ENCODE results near the gene BARX2. TPM values are rescaled to one million over a fixed set of nuclear protein-coding genes. Genes with fewer than 3 reads are reported as not detected.

Gene BARX2
- total RNA-seq, 3 donors from 2014 or later = 0.11 to 0.87 (median 0.28) TPM

DNA sequence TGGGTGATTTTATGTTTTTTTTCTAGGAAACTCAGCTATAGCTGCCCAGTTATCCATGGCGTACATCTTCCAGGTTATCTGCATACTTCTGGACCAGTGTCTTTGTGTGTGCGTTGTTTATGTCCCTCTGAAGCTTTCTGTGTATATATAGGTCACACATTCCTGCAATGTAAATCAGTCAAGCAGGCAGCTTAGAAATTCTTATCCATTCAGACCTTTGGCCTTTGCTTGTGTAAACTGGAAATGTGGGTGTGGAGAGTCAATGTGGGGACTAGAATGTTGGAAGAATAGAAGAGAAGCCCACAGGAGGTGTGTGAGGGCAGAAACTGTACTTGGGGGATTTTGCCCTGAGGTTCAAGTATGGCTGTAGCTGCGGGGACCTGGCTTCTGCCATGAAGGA, 51.7 kb downstream of the BARX2 start:
- Mint-ChIP-seq H3K4me1 (ENCODE audit: low read depth) (no peaks in the 10 kb centered on the region), H3K36me3 (ENCODE audit: insufficient read depth) (no peaks in the 10 kb centered on the region), H3K27me3 (ENCODE audit: low read depth) (peaks cover 8% of the 10 kb centered on the region), H3K9me3 (peaks cover 5% of the 10 kb centered on the region), H3K4me3 (no peak overlapping the region)
- no peak for ATAC-seq
- no peak for DNase-seq

DNA sequence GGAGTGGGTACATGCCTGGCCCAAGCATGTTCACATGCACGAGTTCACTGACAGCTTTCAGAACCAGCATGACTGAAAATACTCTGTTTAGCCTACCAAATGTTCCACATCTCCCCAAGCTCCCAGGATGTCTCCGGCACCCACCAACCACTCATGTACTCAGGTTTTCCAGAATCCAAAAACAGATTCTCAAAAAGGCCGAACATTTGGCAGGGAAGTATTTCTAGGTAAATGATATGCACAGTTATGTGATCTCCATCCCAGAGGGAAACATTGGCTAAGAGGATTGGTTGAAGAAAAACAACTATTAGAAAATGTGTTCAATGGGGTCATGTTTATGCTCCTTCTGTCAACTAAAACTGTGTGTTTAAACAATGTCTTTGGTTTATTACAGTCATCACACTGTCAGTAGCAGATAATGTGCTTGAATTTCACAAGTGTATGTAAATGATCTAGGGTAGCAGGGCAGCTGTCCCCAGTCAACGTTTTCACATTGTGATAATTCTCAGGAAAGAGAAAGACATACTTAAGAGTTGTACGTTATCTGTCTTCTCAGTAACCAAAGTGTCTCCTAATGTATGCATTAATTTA, 52.3 kb downstream of the BARX2 start:
- DNase-seq (no peak), ATAC-seq (no peak)
- no peaks in the 10 kb centered on the region for H3K4me1 Mint-ChIP-seq (ENCODE audit: low read depth)
- H3K4me3 Mint-ChIP-seq = no peak overlapping the region
- H3K36me3 Mint-ChIP-seq (ENCODE audit: insufficient read depth) = no peaks in the 10 kb centered on the region
- peaks cover 10% of the 10 kb centered on the region for H3K27me3 Mint-ChIP-seq (ENCODE audit: low read depth)
- peaks cover 5% of the 10 kb centered on the region for H3K9me3 Mint-ChIP-seq

DNA sequence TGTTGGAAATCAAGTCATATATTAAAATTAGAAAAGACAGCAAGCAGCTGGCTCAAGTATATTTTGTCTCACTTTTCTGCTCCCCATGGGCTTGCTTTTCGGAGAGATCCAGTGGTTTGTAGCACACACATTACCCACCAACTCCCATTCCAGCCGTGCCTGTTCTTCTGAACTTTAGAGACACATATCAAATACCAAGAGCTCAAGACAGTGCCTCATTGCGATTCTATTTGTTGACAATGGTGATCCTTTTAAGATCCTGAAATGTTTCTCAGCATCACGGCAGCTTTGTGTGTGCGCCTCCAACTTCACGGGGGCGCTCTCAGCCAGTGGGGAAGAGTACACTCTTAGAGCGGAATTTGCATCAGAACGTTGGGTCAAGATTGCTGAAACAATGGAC, 52.9 kb downstream of the BARX2 start:
- DNase-seq = no peak
- Mint-ChIP-seq H3K4me1 (ENCODE audit: low read depth) (no peaks in the 10 kb centered on the region), H3K9me3 (peaks cover 5% of the 10 kb centered on the region), H3K27me3 (ENCODE audit: low read depth) (peaks cover 13% of the 10 kb centered on the region), H3K36me3 (ENCODE audit: insufficient read depth) (no peaks in the 10 kb centered on the region), H3K4me3 (no peak overlapping the region)
- no peak for ATAC-seq

DNA sequence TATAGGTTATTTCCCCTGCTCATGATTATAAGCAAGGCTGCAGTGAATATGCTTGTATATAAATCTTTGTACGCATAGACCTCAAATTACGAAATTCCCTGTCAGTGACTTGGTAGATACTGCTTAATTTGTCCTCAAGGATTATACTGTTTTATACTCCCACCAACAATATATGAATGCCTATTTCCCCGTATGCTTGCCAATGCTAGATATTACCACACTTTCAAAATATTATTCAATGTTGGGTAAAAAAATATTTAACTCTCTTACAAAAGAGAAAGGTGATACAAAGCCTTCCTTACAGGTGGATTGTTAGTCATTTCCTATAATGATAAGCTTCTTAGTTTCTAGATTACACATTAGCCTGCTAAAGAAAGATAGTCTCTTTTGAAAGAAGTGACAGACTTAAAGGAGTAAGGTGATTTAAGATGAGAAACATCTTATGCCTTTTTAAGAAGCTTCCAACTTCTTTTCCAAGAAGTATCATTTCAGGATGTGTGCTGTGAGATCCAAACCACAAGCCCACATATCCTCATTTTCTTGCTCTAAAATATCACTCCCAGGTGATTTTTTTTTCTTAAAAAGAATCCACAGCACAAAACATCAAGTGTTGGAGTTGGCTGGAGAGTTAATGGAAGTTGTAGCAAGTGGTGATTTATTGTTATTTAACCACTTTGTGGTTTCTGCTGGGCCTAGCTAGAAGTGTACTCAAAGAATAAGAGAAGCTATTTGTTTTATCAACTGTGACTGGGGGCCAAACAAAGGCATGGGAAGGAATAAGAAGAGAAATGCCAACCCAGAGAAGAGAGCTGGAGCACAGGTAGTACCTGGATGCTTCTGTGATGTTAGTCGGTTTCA, 59.2 kb downstream of the BARX2 start:
- DNase-seq = no peak
- H3K9me3 Mint-ChIP-seq = peaks cover 5% of the 10 kb centered on the region
- no peak overlapping the region for H3K4me3 Mint-ChIP-seq
- no peaks in the 10 kb centered on the region for H3K36me3 Mint-ChIP-seq (ENCODE audit: insufficient read depth)
- H3K4me1 Mint-ChIP-seq (ENCODE audit: low read depth) = no peaks in the 10 kb centered on the region
- peak in 1 of 2 donors; percentile 10 for ATAC-seq
- H3K27me3 Mint-ChIP-seq (ENCODE audit: low read depth) = peaks cover 26% of the 10 kb centered on the region

DNA sequence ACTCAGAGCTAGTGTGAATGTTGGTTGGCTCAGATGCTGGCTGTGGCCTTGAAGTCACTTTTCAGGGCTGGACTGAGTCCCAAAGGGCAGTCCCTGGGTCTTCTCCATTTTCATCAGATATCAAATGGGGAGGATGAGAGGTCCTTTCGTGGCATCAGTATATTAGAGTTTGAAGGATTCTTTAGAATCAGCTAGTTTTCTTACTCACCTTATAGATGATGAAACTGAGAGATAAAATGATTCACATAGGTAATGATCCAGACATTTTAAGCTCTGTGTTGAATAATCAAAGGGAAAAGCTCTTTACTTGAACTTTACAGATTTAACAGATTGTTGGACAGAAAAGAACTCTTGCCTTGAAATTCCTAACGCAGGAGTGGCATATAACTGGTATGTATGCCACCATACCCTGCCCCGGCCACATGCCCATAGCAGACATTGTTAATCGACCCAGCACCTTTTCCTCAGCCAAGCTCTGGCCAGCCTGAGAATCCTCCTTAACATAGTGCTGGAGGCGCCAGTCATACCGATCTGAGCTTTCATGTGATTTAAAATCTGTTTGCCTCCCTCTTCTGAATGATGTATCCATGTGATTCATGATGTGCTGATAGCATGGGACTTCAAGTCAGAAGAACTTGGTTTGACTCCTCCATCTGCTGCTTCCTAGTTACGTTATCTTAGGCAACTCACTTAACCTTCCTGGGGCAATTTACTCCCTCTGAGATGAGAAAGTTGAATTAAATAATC, 60.0 kb downstream of the BARX2 start:
- peaks cover 25% of the 10 kb centered on the region for H3K27me3 Mint-ChIP-seq (ENCODE audit: low read depth)
- DNase-seq (no peak), ATAC-seq (peak in 1 of 2 donors; percentile 31)
- H3K4me1 Mint-ChIP-seq (ENCODE audit: low read depth) = no peaks in the 10 kb centered on the region
- no peak overlapping the region for H3K4me3 Mint-ChIP-seq
- peaks cover 5% of the 10 kb centered on the region for H3K9me3 Mint-ChIP-seq
- H3K36me3 Mint-ChIP-seq (ENCODE audit: insufficient read depth) = no peaks in the 10 kb centered on the region

DNA sequence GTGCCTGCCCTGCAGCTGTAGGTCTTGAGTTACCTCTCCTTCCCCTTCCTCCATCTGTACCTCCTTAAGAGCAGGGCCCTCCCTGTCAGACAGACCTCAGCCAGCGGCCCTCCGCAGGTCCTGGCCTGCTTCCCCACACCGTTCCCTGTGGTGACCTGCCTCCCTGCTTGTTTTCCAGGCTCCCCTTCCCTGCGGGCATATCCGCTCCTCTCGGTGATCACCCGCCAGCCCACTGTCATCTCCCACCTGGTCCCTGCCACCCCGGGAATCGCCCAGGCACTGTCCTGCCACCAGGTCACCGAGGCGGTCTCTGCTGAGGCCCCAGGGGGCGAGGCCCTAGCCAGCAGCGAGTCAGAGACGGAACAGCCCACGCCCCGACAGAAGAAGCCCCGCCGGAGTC, 60.9 kb downstream of the BARX2 start:
- no peaks in the 10 kb centered on the region for H3K36me3 Mint-ChIP-seq (ENCODE audit: insufficient read depth)
- H3K27me3 Mint-ChIP-seq (ENCODE audit: low read depth) = peaks cover 23% of the 10 kb centered on the region
- H3K9me3 Mint-ChIP-seq = no peaks in the 10 kb centered on the region
- no peak overlapping the region for H3K4me3 Mint-ChIP-seq
- DNase-seq = no peak
- no peaks in the 10 kb centered on the region for H3K4me1 Mint-ChIP-seq (ENCODE audit: low read depth)
- no peak for ATAC-seq

DNA sequence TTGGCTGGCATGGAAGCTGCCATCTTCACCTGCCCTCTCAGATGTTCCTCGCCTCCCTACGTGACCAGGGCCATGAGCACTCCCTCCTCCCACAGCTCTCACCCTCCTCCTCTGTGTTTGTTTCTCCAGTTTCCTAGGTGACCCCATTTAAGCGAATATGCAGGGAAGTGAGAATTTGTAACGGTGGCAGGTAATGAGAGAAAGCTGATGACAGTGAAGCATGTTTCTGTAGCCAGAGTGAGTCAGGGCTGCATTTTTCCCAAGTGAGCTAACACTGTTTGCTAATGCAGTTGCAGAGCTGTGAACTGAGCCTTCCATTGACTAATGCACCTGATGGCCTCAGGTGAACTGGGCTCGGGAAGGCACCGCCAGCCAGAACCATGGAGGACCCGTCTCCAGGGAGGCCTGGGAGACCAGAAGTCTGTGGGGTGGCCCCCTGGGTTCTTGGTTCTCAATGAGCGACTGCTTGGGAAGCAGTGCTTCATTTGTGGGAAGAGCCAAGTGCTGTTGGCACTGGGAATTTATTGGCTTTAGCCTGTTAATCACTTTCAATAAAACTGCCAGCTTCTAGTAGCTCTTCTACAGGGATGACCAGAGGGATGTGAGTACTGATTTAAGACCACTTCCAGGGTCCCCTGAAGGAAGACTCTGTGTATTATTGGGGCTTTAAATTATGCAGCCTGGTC, 64.5 kb downstream of the BARX2 start:
- Mint-ChIP-seq H3K9me3 (no peaks in the 10 kb centered on the region), H3K27me3 (ENCODE audit: low read depth) (peaks cover 18% of the 10 kb centered on the region), H3K36me3 (ENCODE audit: insufficient read depth) (no peaks in the 10 kb centered on the region), H3K4me1 (ENCODE audit: low read depth) (no peaks in the 10 kb centered on the region), H3K4me3 (no peak overlapping the region)
- ATAC-seq = peak; percentile 31 to 43
- DNase-seq = no peak

DNA sequence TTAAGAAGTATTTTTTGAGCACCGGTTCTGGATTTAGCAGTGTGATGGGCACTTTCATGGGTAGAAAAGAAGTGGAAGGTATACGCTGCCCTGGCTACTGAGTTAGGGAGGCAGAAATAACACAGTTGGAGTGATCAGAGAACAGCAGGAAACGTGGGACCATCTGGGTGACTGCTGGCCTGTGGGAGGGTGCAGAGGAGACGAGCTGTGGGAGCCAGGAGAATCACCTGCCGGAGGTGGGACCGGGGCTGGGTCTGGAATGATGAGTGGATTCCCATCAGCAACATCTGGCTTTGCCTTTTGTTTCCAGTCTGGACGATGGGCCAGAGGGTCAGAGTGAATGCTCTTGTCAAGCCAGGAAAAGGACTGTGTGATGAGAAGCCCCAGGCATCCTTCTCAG, 66.5 kb downstream of the BARX2 start:
- Mint-ChIP-seq H3K9me3 (no peaks in the 10 kb centered on the region), H3K27me3 (ENCODE audit: low read depth) (peaks cover 12% of the 10 kb centered on the region), H3K36me3 (ENCODE audit: insufficient read depth) (no peaks in the 10 kb centered on the region), H3K4me1 (ENCODE audit: low read depth) (no peaks in the 10 kb centered on the region), H3K4me3 (no peak overlapping the region)
- ATAC-seq (no peak), DNase-seq (no peak)

DNA sequence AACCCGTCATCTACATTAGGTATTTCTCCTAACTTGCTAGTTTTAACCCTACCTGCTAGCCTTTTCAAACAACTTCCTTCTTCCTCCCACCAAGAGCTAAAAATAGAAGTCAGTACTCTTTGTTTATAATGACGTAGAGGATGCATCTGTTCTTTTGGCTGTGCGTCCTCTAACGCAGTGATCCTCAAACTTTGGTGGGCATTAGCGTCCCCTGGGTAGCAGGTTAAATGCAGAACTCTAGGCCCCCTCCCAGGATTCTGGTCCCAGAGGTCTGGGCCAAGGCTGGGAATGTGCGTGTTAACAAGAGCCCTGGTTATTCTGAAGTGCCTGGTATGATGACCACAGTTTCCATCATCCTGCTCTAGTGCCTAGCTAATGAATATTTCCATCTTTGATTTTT, 67.6 kb downstream of the BARX2 start:
- peaks cover 9% of the 10 kb centered on the region for H3K27me3 Mint-ChIP-seq (ENCODE audit: low read depth)
- ATAC-seq = no peak
- no peak for DNase-seq
- H3K36me3 Mint-ChIP-seq (ENCODE audit: insufficient read depth) = no peaks in the 10 kb centered on the region
- no peak overlapping the region for H3K4me3 Mint-ChIP-seq
- H3K9me3 Mint-ChIP-seq = no peaks in the 10 kb centered on the region
- H3K4me1 Mint-ChIP-seq (ENCODE audit: low read depth) = no peaks in the 10 kb centered on the region

DNA sequence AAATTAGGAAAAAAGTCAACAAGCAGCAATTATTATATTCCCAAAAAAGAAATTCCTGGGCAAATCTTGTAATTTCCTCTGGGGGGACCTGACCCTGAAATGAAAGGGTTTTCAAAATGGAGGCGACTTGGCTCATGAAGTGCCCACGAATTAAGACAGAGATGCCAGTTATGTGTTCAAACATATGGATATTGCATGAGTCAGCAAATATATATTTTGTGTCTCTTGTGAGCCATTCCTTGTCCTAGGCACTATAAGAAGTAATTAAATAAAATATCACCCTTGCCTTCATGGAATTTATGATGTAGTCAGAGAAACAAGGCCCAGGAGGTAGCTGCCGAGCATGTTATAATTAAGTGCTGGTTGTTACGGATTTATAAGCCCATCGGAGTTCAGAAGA, 68.6 kb downstream of the BARX2 start:
- Mint-ChIP-seq H3K36me3 (ENCODE audit: insufficient read depth) (no peaks in the 10 kb centered on the region), H3K9me3 (no peaks in the 10 kb centered on the region), H3K27me3 (ENCODE audit: low read depth) (peaks cover 2% of the 10 kb centered on the region), H3K4me1 (ENCODE audit: low read depth) (no peaks in the 10 kb centered on the region), H3K4me3 (no peak overlapping the region)
- DNase-seq (no peak), ATAC-seq (no peak)

DNA sequence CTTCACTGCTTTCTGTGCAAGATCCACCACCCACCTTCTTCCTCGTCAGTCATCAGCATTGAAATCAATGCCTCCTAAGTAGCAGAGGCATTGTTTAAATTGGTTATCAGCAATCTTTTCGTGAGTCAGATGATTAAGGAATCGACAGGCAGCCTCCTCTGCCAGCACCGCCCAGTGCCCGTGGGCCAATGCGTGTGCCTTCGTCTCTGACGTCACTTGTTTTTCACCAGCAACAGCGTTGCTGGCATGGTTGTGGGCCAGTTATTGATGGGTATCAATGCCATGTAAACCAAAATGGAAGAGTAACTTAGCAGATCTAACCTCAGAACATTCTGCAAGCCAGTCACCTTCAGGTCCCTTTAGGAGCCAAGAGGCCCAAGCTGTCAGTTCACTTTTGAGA, 69.6 kb downstream of the BARX2 start:
- Mint-ChIP-seq H3K27me3 (ENCODE audit: low read depth) (peaks cover 2% of the 10 kb centered on the region), H3K4me1 (ENCODE audit: low read depth) (no peaks in the 10 kb centered on the region), H3K36me3 (ENCODE audit: insufficient read depth) (no peaks in the 10 kb centered on the region), H3K9me3 (no peaks in the 10 kb centered on the region), H3K4me3 (no peak overlapping the region)
- ATAC-seq (no peak), DNase-seq (no peak)

DNA sequence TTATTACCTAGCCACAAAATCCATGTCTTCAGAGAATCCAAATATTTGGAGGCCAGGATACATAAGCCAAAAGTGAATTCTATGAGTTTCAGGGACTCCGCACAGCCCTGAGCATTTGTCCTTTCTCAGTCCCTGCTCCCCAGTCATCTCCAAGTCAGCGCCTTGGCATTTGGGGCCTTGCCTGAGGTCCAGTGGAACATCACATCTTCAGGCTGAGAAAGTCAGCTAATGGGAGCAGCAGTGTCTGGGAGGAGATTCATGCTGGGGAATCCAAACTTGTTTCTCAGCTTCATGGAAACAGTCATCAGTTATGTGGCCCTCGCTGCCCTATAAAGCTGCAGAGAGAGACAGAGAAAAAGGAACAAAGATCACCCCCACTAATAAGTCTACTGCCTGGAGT, 70.9 kb downstream of the BARX2 start:
- Mint-ChIP-seq H3K4me1 (ENCODE audit: low read depth) (no peaks in the 10 kb centered on the region), H3K27me3 (ENCODE audit: low read depth) (peaks cover 2% of the 10 kb centered on the region)

DNA sequence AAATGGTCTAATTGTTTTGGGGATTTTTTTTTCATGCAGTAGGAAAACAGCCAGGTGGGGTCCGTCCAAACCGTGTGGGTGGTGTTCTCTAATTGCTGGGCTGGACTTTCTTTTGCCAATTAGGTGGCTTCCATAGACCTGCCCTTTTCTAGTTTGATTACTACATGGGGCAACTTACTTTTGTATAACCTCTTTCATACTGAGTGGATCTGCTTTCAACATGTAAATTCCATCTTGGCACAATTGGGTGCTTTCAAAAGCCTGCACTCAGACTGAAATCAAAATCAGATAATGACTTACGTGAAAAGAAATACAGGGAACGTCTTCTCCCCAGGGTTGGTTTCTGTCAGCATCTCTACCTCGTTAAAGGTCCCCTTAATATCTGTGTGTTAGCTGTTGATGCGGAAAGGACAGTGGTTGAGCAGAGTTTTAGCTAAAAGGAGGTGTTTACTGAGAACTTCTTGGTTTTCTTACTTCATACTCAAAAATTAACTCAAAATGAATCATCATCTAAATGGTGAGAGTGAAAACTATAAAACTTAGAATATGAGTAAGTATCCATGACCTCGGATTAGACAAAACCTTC, 72.1 kb downstream of the BARX2 start:
- DNase-seq (no peak), ATAC-seq (peak in 1 of 2 donors; percentile 30)
- no peak overlapping the region for H3K4me3 Mint-ChIP-seq
- H3K36me3 Mint-ChIP-seq (ENCODE audit: insufficient read depth) = no peaks in the 10 kb centered on the region
- no peaks in the 10 kb centered on the region for H3K4me1 Mint-ChIP-seq (ENCODE audit: low read depth)
- H3K9me3 Mint-ChIP-seq = no peaks in the 10 kb centered on the region
- peaks cover 1% of the 10 kb centered on the region for H3K27me3 Mint-ChIP-seq (ENCODE audit: low read depth)

More for the DNA sequence above, 70.9 kb downstream of the BARX2 start:
- ATAC-seq (no peak), DNase-seq (no peak)
- no peaks in the 10 kb centered on the region for H3K36me3 Mint-ChIP-seq (ENCODE audit: insufficient read depth)
- H3K4me3 Mint-ChIP-seq = no peak overlapping the region
- no peaks in the 10 kb centered on the region for H3K9me3 Mint-ChIP-seq

DNA sequence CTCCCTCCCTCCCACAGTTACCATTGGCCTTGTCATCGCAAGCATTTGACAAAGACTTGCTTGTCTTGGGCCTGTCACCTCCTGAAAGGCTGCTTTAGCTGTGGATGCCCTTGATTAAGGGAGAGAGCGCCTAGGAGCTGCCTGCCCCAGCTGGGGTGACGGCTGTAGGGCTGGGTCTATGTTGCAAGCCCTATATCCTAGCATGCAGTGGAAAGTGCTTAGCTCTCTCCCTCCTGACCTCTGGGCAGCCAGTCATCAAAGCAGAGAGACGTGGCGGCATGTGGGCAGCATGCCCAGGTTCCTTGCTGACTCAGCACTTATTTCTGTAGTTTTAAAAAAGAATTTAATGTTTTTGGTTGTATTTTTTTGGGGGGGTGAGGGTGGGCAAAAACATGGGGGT, 75.9 kb downstream of the BARX2 start:
- no peaks in the 10 kb centered on the region for H3K4me1 Mint-ChIP-seq (ENCODE audit: low read depth)
- no peak overlapping the region for H3K4me3 Mint-ChIP-seq
- DNase-seq = no peak
- H3K9me3 Mint-ChIP-seq = no peaks in the 10 kb centered on the region
- H3K27me3 Mint-ChIP-seq (ENCODE audit: low read depth) = peaks cover 2% of the 10 kb centered on the region
- no peaks in the 10 kb centered on the region for H3K36me3 Mint-ChIP-seq (ENCODE audit: insufficient read depth)
- no peak for ATAC-seq
